HG03025 (cell line): Measurements from ENCODE around the gene PRRG4.
"Not testable (repeated sequence)": the region's sequence is repeated elsewhere in the genome, so short reads cannot be mapped to it uniquely, and the experiment has no call there.

Source experiments
- ATAC-seq: cut with Tn5 transposase; IDR thresholded peaks from one replicate; pipeline ENCODE4 v1.9.1; 2021; ENCODE audit warnings: mild to moderate bottlenecking, moderate library complexity; ENCODE audit not compliant: unreplicated experiment, low FRiP score

The PRRG4 gene

GRCh38 chr11:32829157-32829679 is 509 bp upstream of the PRRG4 start:
- peak; percentile 40 for ATAC-seq

GRCh38 chr11:32830413-32830738 is 649 bp downstream of the PRRG4 start:
- no peak for ATAC-seq

- ATAC-seq = no peak
Measured at GRCh38 chr11:32830796-32831195, 1.1 kb downstream of the PRRG4 start.

GRCh38 chr11:32831221-32831620 is 1.5 kb downstream of the PRRG4 start:
- no peak for ATAC-seq

GRCh38 chr11:32833921-32834320 is 4.2 kb downstream of the PRRG4 start:
- no peak for ATAC-seq

GRCh38 chr11:32836946-32837345 is 7.2 kb downstream of the PRRG4 start:
- ATAC-seq = no peak

- no peak for ATAC-seq
Measured at GRCh38 chr11:32838505-32839274, 9.0 kb downstream of the PRRG4 start.

GRCh38 chr11:32839308-32839707 is 9.6 kb downstream of the PRRG4 start:
- no peak for ATAC-seq

GRCh38 chr11:32840587-32840986 is 10.9 kb downstream of the PRRG4 start:
- ATAC-seq = no peak

GRCh38 chr11:32843544-32843943 is 13.8 kb downstream of the PRRG4 start:
- no peak for ATAC-seq

- no peak for ATAC-seq
Measured at GRCh38 chr11:32847511-32847910, 17.8 kb downstream of the PRRG4 start.

GRCh38 chr11:32849761-32850160 is 20.0 kb downstream of the PRRG4 start:
- no peak for ATAC-seq

- no peak for ATAC-seq
Measured at GRCh38 chr11:32851251-32851650, 21.5 kb downstream of the PRRG4 start.

- no peak for ATAC-seq
Measured at GRCh38 chr11:32852207-32852606, 22.5 kb downstream of the PRRG4 start.

GRCh38 chr11:32855601-32856000 is 25.9 kb downstream of the PRRG4 start:
- no peak for ATAC-seq

- ATAC-seq = no peak
Measured at GRCh38 chr11:32858731-32859130, 29.0 kb downstream of the PRRG4 start.

- no peak for ATAC-seq
Measured at GRCh38 chr11:32861850-32862577, 32.3 kb downstream of the PRRG4 start.

GRCh38 chr11:32864555-32864954 is 34.8 kb downstream of the PRRG4 start:
- no peak for ATAC-seq

- not testable (repeated sequence) for ATAC-seq
Measured at GRCh38 chr11:32868752-32869151, 39.0 kb downstream of the PRRG4 start.

- no peak for ATAC-seq
Measured at GRCh38 chr11:32870676-32871075, 40.9 kb downstream of the PRRG4 start.

- ATAC-seq = no peak
Measured at GRCh38 chr11:32874132-32874531, 44.4 kb downstream of the PRRG4 start.

GRCh38 chr11:32881286-32881685 is 51.6 kb downstream of the PRRG4 start:
- no peak for ATAC-seq
